Tibial nerve (tissue), 4 donors: ENCODE measurements around the gene PXDN. TPM values are rescaled to one million over a fixed set of nuclear protein-coding genes. Genes with fewer than 3 reads are reported as not detected.

Experiments
- DNase-seq, 2 donors: peaks; one replicate each; pipeline ENCODE4 v3.0.0-alpha.2; 2019; ENCODE audit warnings: low spot score in 2 of 2
- H3K27ac ChIP-seq, 4 donors: fragments of 200-600 bp; sonication (generic) in 3 of 4; one replicate each; pipeline ENCODE4 v1.5.1; 2017 to 2019; ENCODE audit warnings: mild to moderate bottlenecking in 1 of 4
- H3K27me3 ChIP-seq, 2 donors: fragments of 200-600 bp; sonication (generic) in 1 of 2; one replicate each; pipeline versions ENCODE4 v1.5.1 to v1.6.0; 2017 to 2019
- H3K36me3 ChIP-seq, 3 donors: fragments of 200-600 bp; sonication (generic); one replicate each; pipeline ENCODE4 v1.5.1; 2018 to 2019
- H3K4me1 ChIP-seq, 4 donors: fragments of 200-600 bp; sonication (generic) in 3 of 4; one replicate each; pipeline ENCODE4 v1.5.1; 2017 to 2019
- H3K4me3 ChIP-seq, 4 donors: fragments of 200-600 bp; sonication (generic) in 3 of 4; one replicate each; pipeline ENCODE4 v1.5.1; 2017 to 2019; ENCODE audit warnings: mild to moderate bottlenecking in 1 of 4, moderate library complexity in 1 of 4
- H3K9me3 ChIP-seq, 4 donors: fragments of 200-600 bp; sonication (generic) in 3 of 4; one replicate each; pipeline ENCODE4 v1.5.1; 2017 to 2019
- EP300 ChIP-seq, 2 donors: sonication (generic); formaldehyde crosslinking; IDR thresholded peaks; one replicate each; pipeline ENCODE4 v1.6.1; 2017; ENCODE audit warnings: antibody characterized with exemption in 2 of 2, mild to moderate bottlenecking in 1 of 2
- POLR2A ChIP-seq, 2 donors: fragments of 450-650 bp; IDR thresholded peaks; one replicate each; pipeline ENCODE4 v1.6.1; 2017; ENCODE audit warnings: antibody characterized with exemption in 2 of 2, mild to moderate bottlenecking in 2 of 2, moderate library complexity in 2 of 2
- WGBS, 2 donors: methylation state at CpG; one replicate each; pipeline ENCODE4 v1.1.5; 2018; 5-methylcytosine and 5-hydroxymethylcytosine counted together
- total RNA-seq, 4 donors: library from RNA; depleted of rRNA; stranded (reverse); fragments of >200 nt; gene quantifications; one replicate each; pipeline ENCODE4 v1.1.0, GENCODE V29; 2016
- TF ChIP-seq, protein P1 (sequence below), 5 experiments: fragments of 200-600 bp in 3 of 5; fragments of 450-650 bp in 2 of 5; sonication (generic) in 3 of 5; IDR thresholded peaks; one replicate each; pipeline ENCODE4 v1.5.1; 2016 to 2019; ENCODE audit warnings: antibody characterized with exemption in 5 of 5, mild to moderate bottlenecking in 3 of 5, moderate library complexity in 2 of 5

The PXDN gene
- total RNA-seq, 4 donors from 2014 or later, result 40.4 to 72.6 (median 52.4) TPM

DNA sequence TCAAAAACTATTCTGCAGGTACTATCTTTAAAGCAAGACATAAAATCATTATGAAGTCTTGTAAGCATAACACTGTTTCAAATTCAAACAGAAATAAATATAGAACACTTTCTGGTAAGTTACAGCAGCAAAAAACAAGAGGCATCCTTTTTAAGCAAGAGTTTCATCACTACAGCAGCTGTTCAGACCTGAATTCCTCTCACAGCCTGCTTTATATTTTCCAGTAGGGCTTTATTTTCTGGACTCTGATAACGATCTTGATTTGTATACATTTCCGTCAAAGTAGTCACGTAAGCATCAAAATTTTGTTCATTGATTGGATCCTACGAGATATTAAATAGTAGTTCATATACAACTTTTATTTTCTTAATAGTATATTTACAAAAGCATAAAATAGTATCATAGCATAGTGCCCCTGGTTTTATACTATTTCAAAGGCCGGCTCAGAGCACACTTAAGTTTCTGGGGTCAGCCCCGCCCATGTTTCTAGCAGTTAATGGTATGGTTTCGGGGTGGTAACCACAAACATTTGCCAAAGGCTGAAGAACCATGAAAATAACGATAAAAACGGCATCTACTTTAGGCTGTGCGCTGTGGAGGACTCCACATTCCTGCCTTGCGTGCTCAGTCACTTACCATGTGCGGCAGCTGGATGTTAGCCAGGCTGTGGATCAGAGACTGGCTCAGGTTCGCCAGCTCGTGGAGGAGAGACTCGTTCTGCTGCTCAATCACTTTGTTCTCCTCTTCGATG lies 47.5 kb upstream of the PXDN start:
- no peak overlapping the region for H3K27ac ChIP-seq
- TF ChIP-seq EP300 (IDR thresholded peaks at IDR 0.05), result no peak
- TF ChIP-seq, protein P1, sequence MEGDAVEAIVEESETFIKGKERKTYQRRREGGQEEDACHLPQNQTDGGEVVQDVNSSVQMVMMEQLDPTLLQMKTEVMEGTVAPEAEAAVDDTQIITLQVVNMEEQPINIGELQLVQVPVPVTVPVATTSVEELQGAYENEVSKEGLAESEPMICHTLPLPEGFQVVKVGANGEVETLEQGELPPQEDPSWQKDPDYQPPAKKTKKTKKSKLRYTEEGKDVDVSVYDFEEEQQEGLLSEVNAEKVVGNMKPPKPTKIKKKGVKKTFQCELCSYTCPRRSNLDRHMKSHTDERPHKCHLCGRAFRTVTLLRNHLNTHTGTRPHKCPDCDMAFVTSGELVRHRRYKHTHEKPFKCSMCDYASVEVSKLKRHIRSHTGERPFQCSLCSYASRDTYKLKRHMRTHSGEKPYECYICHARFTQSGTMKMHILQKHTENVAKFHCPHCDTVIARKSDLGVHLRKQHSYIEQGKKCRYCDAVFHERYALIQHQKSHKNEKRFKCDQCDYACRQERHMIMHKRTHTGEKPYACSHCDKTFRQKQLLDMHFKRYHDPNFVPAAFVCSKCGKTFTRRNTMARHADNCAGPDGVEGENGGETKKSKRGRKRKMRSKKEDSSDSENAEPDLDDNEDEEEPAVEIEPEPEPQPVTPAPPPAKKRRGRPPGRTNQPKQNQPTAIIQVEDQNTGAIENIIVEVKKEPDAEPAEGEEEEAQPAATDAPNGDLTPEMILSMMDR (IDR thresholded peaks at IDR 0.05), result no peak
- TF ChIP-seq POLR2A (IDR thresholded peaks at IDR 0.05), result no peak
- H3K4me1 ChIP-seq, result peaks cover 0 to 3% (median 0%) of the 10 kb centered on the region in 4 donors
- no peaks in the 10 kb centered on the region for H3K27me3 ChIP-seq
- no peak overlapping the region for H3K4me3 ChIP-seq
- H3K36me3 ChIP-seq, result no peaks in the 10 kb centered on the region
- H3K9me3 ChIP-seq, result no peaks in the 10 kb centered on the region
- no peak for DNase-seq
- WGBS, 2 donors, result 78% methylated on average over 16 of the region's 16 CpGs

DNA sequence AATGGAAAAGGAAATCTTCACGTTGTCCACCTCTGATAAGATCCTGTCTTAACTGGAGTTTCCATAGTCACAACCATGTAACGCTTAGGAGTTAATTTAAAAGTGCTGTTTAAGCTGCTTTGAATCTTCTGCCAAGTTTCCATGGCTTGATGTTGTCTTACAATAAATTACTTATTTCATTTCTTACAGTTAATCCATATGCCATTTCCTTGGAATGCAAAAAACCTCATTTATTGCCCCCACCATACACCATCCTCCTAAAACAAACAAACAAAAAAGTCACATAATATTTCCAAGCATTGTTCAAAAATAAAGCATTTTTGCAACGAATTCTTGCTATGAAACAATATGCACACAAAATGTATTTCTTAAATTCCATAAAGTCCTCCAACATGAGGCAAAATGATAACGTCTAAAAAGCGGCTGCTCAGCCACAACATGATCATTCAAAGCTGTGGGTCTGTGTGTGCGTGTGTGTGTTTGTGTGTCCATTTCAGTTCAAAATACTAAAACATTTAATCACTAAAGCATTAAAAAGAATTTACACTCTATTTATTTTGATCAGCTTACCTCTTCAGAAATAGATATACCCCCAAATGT lies 46.8 kb upstream of the PXDN start:
- Histone ChIP-seq H3K9me3 (no peaks in the 10 kb centered on the region), H3K27ac (no peak overlapping the region), H3K4me1 (peaks cover 0 to 3% (median 0%) of the 10 kb centered on the region in 4 donors), H3K4me3 (no peak overlapping the region), H3K27me3 (no peaks in the 10 kb centered on the region), H3K36me3 (no peaks in the 10 kb centered on the region)
- WGBS, 2 donors, result 28 to 42% methylated on average over 6 of the region's 6 CpGs
- no peak for TF ChIP-seq POLR2A (IDR thresholded peaks at IDR 0.05)
- TF ChIP-seq, protein P1 (IDR thresholded peaks at IDR 0.05), result no peak
- DNase-seq, result no peak

DNA sequence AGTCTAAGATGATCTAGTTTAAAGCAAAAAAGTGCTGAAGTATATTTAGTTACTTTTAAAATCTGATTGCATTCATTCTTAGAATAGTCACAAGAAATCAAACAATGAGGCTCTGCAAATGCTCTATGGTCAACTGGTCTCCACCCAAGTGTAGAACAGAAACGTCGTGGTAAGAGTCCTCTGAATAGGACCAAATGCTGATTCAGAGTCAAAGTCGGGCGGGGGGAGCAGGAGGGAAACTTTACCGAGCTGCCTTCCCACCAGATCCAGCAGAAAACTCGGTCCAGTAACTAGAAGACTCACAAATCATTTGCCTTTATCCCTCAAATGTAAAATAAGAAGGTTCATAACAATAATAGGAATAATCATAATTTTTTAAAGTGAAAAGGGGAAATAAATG lies 46.2 kb upstream of the PXDN start:
- no peak for DNase-seq
- peaks cover 0 to 3% (median 0%) of the 10 kb centered on the region in 4 donors for H3K4me1 ChIP-seq
- 34 to 36% methylated on average over 6 of the region's 6 CpGs for WGBS, 2 donors

DNA sequence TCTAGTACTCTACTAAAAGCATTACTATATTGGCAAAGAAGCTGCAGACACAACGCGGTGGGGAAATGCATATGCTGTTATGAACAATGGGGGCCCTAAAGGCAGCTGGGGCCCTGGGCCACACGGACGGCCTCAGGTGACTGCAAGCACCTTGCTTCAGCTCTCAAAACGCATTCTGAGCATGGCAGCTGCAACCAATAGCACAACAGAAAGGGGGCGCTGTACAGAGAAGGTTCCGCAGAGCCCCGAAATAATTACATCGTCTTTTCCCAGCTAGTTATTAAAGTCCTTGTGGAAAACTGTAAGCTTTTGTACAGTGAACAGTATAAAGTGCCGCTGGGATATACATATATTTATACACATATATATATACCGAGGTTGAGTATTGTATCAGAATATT lies 45.3 kb upstream of the PXDN start:
- 93 to 95% methylated on average over 11 of the region's 11 CpGs for WGBS, 2 donors
- no peaks in the 10 kb centered on the region for H3K36me3 ChIP-seq

More for the DNA sequence above, 46.2 kb upstream of the PXDN start:
- TF ChIP-seq EP300 (IDR thresholded peaks at IDR 0.05) (no peak), POLR2A (IDR thresholded peaks at IDR 0.05) (no peak)
- TF ChIP-seq, protein P1 (IDR thresholded peaks at IDR 0.05), result no peak
- no peaks in the 10 kb centered on the region for H3K9me3 ChIP-seq
- no peak overlapping the region for H3K4me3 ChIP-seq
- no peaks in the 10 kb centered on the region for H3K27me3 ChIP-seq
- no peaks in the 10 kb centered on the region for H3K36me3 ChIP-seq
- no peak overlapping the region for H3K27ac ChIP-seq

More for the DNA sequence above, 45.3 kb upstream of the PXDN start:
- Histone ChIP-seq H3K9me3 (no peaks in the 10 kb centered on the region), H3K27me3 (peaks cover 0 to 3% of the 10 kb centered on the region in 2 donors), H3K27ac (no peak overlapping the region), H3K4me1 (peaks cover 0 to 3% (median 0%) of the 10 kb centered on the region in 4 donors), H3K4me3 (no peak overlapping the region)
- DNase-seq, result no peak
- TF ChIP-seq POLR2A (IDR thresholded peaks at IDR 0.05), result no peak
- TF ChIP-seq, protein P1 (IDR thresholded peaks at IDR 0.05), result no peak
- no peak for TF ChIP-seq EP300 (IDR thresholded peaks at IDR 0.05)
